ENCODE measurements around the gene RUFY2. TPM values are rescaled to one million over a fixed set of nuclear protein-coding genes. Genes with fewer than 3 reads are reported as not detected.

Gene RUFY2
- total RNA-seq, 1 experiment from 2014 or later, result 29.4 TPM

DNA sequence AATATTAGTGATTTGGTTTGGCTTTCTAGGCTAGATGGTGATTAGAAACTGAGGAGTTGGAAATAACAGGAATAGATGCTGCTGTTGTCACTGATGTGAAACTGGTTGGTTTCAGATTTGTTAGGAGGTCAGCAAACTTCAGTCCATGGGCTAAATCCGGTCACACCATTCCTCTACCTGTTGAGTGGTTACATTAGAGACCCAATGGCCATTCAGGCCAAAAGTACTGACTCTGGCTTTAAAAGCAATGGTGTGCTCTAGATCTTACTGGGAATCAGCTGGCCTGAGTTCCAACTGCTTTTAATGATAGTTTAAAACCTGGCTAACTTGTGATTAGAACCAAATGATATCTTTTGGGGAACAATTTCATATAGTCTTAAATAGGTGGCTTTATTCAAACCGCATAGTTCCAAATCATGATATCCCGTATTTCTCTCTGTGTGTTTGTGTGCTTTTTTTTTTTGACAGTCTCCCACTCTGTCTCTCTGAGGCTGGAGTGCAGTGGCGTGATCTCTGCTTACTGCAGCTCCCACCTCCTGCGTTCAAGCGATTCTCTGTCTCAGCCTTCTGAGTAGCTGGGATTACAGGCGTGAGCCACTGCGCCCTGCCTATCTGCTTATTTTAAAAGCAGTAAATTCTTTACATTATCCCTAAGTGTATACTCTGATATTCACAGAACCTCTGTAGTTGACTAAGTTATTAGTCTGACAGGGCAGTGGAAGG, 66.6 kb downstream of the RUFY2 start:
- H3K4me1 Mint-ChIP-seq (ENCODE audit: low read depth, unreplicated experiment), result peaks cover 35% of the 10 kb centered on the region
- DNase-seq, result no peak
- CTCF ChIA-PET, result interaction anchor here (1.3 kb wide), 1 partner anchor 128 kb away, joined by 3 read pairs; no protein-coding TSS in a partner anchor

DNA sequence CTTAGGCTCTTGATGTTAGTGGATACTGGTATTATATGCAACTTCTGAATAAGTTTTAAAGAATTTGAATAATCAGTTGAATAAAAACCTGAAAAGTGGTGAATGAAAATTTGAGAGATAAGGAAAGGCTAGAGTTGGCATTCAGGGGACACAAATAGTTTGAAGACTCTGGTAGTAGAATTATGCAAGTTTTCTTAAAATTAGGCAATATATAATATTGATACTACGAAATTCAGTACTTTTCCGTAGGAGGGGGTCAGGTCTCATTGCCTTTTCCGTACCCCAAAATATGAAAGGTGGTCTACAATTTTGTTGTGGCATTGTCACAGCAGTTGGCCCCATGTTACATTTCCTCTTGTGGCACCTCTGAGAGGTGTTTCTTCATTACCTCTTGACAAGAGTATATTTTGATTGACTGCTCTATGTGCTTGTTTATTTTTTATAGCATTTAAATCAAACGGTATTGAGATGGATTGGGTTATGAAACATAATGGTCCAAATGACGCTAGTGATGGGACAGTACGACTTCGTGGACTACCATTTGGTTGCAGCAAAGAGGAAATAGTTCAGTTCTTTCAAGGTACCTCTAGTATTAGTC, 70.2 kb downstream of the RUFY2 start:
- intact Hi-C loops (cut with micrococcal nuclease; ENCODE audit: unreplicated experiment), result loop anchor here (10.0 kb wide), 1 partner anchor 452 kb away; the partner anchor contains the start of gene SIRT1
- TF ChIP-seq, protein P1, sequence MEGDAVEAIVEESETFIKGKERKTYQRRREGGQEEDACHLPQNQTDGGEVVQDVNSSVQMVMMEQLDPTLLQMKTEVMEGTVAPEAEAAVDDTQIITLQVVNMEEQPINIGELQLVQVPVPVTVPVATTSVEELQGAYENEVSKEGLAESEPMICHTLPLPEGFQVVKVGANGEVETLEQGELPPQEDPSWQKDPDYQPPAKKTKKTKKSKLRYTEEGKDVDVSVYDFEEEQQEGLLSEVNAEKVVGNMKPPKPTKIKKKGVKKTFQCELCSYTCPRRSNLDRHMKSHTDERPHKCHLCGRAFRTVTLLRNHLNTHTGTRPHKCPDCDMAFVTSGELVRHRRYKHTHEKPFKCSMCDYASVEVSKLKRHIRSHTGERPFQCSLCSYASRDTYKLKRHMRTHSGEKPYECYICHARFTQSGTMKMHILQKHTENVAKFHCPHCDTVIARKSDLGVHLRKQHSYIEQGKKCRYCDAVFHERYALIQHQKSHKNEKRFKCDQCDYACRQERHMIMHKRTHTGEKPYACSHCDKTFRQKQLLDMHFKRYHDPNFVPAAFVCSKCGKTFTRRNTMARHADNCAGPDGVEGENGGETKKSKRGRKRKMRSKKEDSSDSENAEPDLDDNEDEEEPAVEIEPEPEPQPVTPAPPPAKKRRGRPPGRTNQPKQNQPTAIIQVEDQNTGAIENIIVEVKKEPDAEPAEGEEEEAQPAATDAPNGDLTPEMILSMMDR (IDR thresholded peaks at IDR 0.05; ENCODE audit: unreplicated experiment), result no peak
- no peak for DNase-seq
- BruUV-seq (replicated peaks), result no TSS peak
- Mint-ChIP-seq H3K4me1 (ENCODE audit: low read depth, unreplicated experiment) (peaks cover 48% of the 10 kb centered on the region), H3K36me3 (ENCODE audit: insufficient read depth, unreplicated experiment) (peaks cover 98% of the 10 kb centered on the region), H3K27ac (ENCODE audit: unreplicated experiment) (peak overlapping the region; percentile 2), H3K27me3 (ENCODE audit: unreplicated experiment) (no peaks in the 10 kb centered on the region), H3K4me3 (ENCODE audit: low read depth, unreplicated experiment) (peak overlapping the region; percentile 98), H3K9me3 (ENCODE audit: low read depth, unreplicated experiment) (no peaks in the 10 kb centered on the region)
- CTCF ChIA-PET, result no interaction called here

More for the DNA sequence above, 66.6 kb downstream of the RUFY2 start:
- H3K27me3 Mint-ChIP-seq (ENCODE audit: unreplicated experiment), result no peaks in the 10 kb centered on the region
- no TSS peak for BruUV-seq (replicated peaks)
- no peak overlapping the region for H3K4me3 Mint-ChIP-seq (ENCODE audit: low read depth, unreplicated experiment)
- no peaks in the 10 kb centered on the region for H3K9me3 Mint-ChIP-seq (ENCODE audit: low read depth, unreplicated experiment)
- no peak overlapping the region for H3K27ac Mint-ChIP-seq (ENCODE audit: unreplicated experiment)
- TF ChIP-seq, protein P1 (IDR thresholded peaks at IDR 0.05; ENCODE audit: unreplicated experiment), result no peak
- H3K36me3 Mint-ChIP-seq (ENCODE audit: insufficient read depth, unreplicated experiment), result peaks cover 94% of the 10 kb centered on the region
- intact Hi-C loops (cut with micrococcal nuclease; ENCODE audit: unreplicated experiment), result loop anchor here (10.0 kb wide), 1 partner anchor 564 kb away; the partner anchor contains the start of gene DDX50

DNA sequence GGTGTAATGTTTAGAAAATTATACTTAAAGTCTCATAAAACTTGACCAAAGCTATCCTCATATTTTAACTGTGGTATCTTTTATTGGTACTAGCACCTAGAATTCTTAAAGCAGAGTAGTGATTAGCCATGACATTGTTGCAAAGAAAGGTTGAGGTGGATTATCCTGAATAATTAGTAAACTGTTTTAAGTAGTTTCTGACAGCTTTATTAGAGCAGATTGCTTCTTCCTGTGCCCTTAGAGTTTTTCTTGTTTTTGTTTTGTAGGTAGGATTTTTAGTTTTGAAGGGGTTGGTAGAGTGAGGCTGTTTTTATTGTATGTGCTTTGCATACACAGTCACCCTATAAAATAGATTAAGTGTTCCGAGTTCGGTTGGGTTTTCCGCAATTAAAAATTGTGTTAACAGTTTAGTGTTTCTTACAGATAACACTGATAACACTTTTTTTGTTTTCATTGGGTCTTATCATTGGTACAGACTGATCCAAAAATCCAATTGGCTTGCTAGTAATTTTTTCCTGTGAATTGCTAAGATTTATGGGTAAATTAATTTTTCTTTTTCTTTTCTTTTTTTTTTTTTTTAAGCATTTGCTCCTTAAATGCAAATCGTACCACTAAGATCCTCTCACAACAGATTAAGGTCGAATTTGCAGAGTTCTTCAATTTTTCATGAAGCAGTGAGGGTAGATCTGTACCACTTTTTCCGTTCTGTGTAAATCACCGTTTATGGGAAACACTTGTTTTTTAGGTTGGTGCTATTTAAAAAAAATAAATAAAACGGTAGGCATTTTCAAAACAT, 72.2 kb downstream of the RUFY2 start:
- H3K27me3 Mint-ChIP-seq (ENCODE audit: unreplicated experiment), result no peaks in the 10 kb centered on the region
- H3K4me1 Mint-ChIP-seq (ENCODE audit: low read depth, unreplicated experiment), result peaks cover 59% of the 10 kb centered on the region
- peaks cover 97% of the 10 kb centered on the region for H3K36me3 Mint-ChIP-seq (ENCODE audit: insufficient read depth, unreplicated experiment)
- no peak for DNase-seq
- H3K4me3 Mint-ChIP-seq (ENCODE audit: low read depth, unreplicated experiment), result peak overlapping the region; percentile 98
- TF ChIP-seq, protein P1 (IDR thresholded peaks at IDR 0.05; ENCODE audit: unreplicated experiment), result no peak
- CTCF ChIA-PET, result interaction anchor here (0.6 to 1.0 kb wide), 2 partner anchors 23 to 67 kb away, joined by 3 read pairs; no protein-coding TSS in a partner anchor
- BruUV-seq (replicated peaks), result no TSS peak
- intact Hi-C loops (cut with micrococcal nuclease; ENCODE audit: unreplicated experiment), result loop anchor here (2.0 to 10.0 kb wide), 2 partner anchors 14 to 450 kb away; partner anchors contain the start of gene SIRT1
- no peaks in the 10 kb centered on the region for H3K9me3 Mint-ChIP-seq (ENCODE audit: low read depth, unreplicated experiment)
- H3K27ac Mint-ChIP-seq (ENCODE audit: unreplicated experiment), result peak overlapping the region; percentile 88

Measured in Calu3 (cell line).